HG02885 (cell line): ENCODE measurements around the gene ARMC9.
"Not testable (repeated sequence)": the region's sequence is repeated elsewhere in the genome, so short reads cannot be mapped to it uniquely, and the experiment has no call there.

Source experiments
- ATAC-seq: cut with Tn5 transposase; IDR thresholded peaks from one replicate; pipeline ENCODE4 v1.9.1; 2021; ENCODE audit warnings: mild to moderate bottlenecking; ENCODE audit not compliant: unreplicated experiment, poor library complexity

Gene ARMC9

DNA sequence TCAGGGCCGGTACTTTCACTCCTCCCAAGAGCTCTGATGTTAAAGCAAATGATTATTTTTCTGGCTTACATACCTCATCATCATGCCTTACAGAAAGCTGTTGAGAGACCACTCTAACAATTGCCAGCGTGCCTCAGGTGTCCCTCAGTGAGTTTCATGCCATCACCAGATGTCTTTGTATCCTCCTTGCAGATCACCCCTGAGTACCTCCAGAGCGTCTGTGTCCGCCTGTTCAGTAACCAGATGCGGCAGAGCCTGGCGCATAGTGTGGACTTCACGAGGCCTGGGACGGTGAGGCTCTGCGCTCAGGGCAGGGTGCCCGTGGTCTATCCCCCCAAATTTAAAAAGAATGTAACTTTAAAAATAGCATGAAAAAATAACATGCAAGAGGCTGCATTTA lies 41.3 kb downstream of the ARMC9 start:
- no peak for ATAC-seq

DNA sequence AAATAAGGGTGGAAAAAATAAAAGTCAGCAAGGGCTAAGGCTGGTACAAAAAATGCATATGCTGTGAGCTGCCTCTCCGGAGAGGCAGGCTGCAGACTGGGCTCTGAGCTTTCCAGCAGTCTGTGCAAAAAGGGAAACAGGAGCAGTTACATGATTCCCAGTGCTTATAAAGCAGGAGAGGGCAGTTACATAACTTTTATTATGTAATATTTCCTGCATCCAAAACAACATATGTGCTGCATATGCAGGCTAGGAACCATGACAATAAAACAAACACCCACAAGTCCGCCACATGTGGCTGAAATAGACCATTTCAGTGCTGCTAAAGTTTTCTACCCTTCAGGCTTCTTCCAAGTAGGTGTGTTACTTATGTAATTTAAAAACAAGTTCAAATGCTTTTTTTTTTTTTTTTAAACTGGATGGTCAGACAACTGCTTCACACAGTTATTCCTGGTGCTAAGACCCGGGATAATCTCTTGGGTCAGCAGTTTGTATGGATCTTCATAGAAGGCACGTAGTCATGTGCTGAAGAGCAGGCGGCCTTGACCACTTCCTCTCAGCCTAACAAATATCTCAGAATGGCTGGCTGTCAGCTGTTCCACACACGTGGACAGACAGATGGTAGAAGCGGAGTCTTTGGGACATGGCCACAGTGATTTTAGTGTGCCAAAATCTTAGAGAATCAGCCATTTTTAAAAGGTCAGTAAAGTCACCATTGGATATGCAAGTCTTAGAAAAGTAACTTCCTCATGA lies 43.5 kb downstream of the ARMC9 start:
- no peak for ATAC-seq

DNA sequence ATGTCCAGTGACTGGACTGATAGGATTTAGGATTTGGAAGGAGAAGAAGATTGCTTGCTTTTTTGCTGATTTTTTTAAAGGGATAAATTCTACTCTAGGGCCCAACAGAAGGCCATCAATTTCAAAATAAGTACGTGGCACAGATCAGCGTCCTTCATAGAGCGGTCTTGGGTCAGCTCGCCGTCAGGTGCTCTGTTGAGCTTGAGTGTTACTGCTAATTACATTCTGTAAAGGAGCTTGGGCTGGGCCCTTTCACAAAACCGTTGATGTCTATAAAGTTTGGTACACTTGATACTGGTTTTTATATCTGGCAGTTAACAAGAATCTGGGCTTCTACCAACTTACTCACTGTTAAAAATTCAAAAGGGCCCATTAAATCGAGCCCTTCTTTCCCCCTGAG lies 45.4 kb downstream of the ARMC9 start:
- ATAC-seq, result no peak

DNA sequence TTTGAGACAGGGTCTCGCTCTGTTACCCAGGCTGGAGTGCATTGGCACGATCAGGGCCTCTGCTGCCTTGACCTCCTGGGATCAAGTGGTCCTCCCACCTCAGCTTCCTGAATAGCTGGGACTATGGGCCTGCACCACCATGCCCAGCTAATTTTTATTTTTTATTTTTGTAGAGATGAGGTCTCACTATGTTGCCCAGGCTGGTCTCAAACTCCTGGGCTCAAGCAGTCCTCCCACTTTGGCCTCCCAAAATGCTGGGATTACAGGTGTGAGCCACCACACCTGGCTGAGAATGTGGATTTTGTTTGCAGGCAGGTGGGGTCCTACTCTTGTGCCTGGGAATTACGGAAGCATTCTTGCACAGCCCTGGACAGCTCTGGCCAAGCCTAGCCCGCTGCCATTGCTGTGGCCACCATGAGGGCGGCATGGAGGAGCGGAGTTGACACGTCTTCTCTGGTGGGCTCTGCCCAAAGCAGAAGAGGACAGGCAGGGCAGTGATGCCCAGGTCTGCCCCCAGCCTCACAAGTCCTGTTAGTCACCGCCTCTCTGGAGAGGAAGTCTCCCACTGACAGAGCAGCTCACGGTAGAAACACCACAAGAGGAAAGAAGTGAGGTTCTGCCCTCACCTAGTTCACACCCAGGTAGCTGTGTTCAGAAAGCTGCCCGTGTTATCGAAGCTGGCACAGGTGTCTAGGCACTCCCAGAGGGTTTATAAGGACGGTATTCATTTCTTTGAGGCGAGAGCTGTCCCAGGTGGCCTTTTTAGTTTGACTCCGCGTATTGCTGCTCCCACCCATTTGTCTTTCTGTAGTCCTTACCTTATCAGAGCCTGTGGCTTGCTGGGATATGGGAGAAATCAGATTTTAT lies 46.2 kb downstream of the ARMC9 start:
- ATAC-seq, result no peak

DNA sequence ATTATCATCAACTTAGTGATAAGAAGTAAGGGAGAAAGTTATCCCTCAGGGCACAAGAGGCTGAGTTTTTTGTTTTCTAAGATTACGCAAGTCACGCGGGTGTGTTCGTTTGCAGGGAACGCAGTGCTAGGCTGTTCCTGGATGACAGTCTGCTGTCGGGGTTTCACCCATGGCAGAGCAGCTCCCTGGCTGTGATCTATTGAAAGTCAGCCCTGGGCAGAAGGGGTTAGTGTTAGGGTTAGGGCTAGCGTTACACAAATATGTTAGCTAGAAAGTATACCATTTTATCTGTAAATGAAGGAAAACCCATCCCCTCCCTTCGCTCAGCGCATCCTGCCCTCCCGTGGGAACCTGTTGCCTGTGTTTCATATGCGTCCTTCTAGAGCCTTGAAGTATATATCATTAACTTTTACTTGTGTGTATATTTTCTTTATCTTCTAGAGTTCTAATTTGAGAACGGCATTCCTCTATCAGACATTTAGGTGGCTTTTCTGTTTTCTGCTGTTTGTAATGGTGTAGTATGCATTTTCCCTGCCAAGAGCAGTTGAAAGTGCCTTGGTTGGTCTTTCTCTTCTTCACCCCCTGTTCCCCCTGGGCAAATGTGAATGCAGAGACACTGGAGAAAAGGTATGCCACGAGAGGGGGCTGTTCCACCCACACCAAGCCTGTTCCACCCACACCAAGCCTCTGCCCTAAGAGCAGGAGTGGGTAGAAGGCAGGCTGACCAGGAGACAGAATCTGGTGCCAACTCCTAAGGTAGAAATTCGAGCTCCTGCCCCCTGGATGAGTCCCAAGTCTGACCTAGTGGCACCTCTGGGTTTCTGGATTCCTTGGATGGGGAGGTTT lies 47.0 kb downstream of the ARMC9 start:
- no peak for ATAC-seq

DNA sequence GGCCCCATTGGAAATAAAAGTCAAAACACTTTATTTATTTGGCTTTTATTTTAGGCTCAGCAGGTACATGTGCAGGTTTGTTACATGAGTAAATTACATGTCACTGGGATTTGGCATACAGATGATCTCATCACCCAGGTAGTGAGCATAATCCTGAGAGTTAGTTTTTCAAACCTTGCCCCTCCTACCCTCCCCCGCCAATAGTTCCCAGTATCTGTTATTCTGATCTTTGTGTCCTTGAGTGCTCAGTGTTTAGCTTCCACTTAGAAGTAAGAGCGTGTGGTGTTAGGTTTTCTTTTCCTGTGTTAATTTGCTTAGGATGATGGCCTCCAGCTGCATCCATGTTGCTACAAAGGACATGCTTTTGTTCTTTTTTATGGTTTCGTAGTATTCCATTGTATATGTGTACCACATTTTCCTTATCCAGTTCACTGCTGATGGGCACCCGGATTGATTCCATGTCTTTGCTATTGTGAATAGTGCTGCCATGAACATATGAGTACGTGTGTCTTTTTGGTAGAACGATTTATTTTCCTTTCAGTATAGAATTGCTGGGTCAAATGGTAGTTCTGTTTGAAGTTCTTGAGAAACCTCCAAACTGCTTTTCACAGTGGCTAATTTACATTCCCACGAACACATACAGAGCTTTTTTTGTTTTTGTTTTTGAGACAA lies 47.9 kb downstream of the ARMC9 start:
- ATAC-seq, result no peak

DNA sequence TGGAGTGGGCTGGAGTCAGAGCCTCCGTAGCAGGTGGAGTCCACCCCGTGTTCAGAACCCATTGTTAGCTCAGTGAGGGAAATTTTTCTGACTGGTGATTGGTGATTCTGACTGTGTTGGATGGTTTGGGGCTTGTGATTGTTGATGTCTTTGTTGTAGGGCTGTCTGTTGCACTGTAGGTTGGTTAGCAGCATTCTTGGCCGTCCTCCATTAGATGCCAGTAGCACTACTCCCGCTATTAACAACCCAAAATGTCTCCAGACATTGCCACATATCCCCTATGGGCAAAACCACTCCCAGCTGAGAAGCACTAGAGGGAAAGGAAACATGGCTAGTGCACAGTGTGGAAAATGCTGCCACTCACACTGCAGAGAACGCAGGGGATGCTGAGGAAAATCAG lies 51.7 kb downstream of the ARMC9 start:
- ATAC-seq, result no peak

DNA sequence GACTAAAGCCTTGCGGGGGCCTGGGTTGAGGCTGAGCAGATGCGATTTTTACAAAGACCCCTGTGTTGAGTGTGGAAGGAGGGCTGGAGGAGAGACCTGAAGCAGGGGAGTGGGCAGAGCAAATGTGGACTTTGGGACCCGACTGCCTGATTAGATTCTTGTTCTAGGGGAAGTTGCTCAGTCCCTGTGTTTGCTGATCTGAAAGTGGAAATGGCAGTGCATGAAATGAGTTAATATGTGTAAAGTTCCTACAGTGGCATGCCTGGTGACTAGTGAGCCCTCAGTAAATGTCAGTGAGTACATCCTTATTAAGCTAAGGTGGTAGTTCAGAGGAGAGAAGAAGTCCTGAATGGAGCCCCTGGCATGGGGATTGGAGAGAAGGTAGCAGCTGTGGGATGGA lies 52.3 kb downstream of the ARMC9 start:
- ATAC-seq, result no peak

DNA sequence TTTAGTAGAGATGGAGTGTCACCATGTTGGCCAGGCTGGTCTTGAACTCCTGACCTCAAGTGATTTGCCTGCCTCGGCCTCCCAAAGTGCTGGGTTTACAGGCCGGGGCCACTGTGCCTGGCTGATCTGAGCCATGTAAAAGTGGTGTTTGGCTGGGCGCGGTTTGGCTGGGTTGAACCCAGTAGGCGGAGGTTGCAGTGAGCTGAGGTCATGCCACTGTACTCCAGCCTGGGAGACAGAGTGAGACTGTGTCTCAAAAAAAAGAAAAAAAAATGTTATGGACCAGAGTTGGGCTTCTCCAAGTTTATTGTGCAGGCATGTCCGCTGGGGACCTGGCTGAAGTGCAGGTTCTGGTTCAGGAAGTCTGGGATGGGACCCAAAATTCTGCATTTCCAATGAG lies 54.9 kb downstream of the ARMC9 start:
- ATAC-seq, result not testable (repeated sequence)

DNA sequence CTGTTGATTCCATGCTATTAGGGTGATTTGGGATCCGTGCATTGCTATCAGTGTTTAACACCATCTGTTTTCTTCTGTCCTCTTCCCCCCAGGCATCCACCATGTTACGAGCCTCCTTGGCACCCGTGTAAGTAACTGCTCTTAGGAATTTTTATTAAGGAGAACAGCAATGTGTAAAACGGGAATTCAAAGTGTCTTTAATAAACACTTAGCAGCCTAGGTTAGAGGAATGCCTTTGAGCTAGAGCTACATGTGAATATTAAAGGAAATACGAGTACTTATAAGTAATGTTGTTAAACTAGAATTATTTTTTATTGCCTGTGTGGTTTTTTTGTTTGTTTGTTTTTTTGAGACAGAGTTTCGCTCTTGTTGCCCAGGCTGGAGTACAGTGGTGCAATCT lies 58.1 kb downstream of the ARMC9 start:
- ATAC-seq, result no peak

DNA sequence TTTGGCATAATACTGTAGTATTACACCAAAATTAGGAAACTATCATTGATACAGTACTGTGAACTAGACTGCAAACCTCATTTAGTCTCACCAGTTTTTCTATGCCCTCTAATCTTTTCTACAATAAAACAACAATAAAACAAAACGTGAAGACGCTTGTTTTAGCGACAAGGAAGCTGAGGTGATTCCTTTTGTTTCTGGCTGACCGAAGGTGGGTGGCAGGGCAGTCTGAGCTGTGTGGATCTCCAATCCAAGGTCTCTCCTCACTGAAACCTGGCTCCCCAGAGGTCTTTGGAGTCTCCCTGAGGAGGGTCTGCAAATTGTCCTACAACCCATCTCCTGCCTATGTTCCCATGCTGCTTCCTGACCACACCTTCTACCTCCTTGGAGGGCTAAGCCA lies 59.3 kb downstream of the ARMC9 start:
- no peak for ATAC-seq

DNA sequence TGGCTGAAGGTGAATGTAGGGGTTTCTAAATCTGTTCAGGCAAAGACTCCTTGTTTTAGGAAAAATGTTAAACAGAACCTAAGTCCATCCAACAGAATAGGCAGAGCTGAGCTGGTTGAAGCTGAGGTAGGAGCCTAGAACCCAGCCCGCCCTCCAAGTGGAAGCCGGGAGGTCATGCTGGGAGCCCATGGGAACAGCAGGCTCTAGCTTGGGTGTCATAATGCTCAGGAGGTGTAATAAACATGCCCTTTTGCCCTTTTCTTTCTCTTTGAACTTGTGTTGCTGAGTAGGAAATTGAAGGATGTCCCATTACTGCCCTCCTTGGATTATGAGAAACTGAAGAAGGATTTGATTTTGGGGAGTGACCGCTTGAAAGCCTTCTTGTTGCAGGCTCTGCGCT lies 60.3 kb downstream of the ARMC9 start:
- no peak for ATAC-seq

DNA sequence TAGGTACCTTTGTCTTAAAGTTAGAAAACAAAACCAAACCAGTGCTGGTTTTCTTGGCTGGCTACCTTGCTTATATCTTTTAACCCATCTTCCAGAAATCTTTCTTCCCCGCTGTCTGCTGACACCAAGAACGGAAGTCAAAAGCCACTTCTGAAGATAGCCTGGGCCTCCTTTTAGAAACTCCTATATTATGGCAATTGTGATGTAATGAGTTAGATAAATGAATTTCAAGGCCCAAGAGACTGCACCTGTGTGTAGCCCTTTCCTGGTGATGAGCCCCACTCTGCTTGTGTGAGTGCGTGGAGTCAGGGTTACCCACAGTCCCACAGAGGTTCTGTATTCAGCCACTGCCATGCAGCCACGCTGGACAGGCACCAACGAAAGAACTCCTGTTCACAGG lies 60.7 kb downstream of the ARMC9 start:
- no peak for ATAC-seq

DNA sequence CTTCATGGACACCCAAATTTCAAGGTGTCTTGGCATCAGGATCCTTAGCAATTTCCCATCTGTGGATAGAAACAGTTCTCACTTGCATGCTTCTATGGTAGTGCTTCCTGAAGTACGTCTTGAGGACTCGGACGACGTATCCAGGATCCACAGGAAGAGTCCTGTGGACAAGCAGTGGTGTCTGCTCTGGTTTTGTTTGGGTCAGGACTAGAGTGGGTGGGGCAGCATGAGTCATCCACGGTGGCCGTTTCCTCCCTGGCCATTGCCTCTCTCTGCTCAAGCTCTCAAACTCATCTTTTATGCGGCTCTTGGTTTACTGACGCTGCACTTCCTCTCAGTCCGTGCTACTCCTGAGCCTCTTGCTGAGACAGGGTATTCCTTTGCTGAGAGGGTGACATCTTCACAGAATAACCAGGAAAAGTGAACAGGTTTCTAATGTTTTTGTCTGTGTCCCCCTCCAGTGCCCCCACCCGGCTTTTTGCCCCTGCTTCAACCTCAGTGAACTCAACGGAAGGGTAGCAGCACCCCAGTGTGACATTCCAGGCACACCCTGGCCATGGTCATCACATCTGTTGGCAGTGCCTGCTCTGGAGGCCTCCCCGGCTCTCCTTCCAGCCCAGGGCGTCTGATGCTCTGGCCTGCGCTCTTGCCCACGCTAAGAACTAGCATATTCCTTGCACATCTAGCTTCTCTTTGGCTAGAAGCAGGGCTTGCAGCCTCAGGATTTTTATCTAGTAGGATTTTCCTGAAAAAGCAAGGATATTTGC lies 62.2 kb downstream of the ARMC9 start:
- ATAC-seq, result no peak

DNA sequence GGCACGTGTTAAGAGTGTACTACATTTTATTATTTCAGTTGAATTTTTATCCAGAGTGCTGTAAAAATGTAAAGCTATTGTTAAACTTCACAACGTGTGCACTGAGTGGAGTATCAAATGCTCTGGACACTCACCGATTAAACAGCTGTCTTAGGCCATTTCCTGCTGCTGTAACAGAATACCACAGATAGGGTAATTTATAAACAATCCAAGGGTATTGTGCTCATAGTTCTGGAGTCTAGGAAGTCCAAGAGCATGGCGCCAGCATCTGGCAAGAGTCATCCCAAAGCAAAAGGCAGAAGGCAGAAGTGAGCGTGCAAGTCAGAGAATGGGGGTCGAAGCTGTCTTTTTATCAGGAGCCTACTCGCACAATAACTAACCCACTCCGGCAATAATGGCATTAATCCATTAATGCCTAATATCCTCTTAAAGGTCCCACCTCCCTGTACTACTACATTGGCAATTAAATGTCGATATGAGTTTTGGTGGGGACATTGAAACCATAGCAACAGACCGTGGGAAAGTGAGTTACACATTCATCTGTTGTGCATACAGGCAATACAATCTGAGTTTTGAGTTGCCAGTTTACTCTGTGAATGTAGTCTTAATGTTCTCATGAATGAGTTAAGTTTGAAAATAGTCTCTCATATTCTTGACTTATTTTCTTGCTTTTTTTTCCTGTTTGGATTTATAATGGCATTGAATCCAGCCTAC lies 64.8 kb downstream of the ARMC9 start:
- no peak for ATAC-seq

DNA sequence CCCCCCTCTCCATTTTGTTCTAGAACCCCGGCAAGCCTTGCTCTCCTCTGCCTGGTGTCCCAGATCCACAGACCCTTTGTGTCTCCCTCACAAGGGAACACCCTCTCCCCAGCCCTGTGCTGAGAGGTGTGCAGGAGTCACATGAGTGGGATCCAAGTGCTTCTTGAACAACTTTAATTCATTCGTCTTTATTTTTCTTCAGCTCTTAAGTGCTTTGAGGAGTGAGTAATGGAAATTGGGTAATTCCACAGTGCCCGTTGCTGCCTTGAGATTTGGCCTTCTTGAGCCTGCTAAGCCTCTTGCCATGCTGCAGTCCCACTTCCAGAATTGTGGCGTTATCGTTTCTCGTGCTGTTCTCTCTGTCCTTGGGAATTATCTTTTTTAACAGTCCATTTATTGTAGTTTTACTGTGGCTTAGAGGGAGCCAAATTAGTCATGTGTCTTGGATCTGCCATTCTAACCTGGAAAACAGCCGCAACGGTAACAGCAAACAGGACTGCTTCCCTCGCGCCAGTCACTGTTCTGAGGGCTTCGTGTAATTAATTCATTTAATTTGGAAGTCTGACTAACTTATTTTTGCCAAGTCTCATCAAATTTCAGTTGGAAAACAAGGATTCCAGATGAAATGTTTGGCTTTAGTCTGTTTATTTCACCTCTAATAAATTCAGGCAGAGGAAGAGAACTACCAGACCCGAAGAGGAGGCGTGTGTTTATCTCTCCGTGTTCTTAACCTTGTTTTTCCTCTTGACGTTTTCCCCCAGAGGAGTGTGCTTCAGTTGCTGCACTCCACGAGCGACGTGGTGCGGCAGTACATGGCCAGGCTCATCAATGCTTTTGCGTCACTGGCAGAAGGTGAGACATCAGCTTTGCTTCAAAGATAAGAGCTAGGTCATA lies 72.0 kb downstream of the ARMC9 start:
- no peak for ATAC-seq

DNA sequence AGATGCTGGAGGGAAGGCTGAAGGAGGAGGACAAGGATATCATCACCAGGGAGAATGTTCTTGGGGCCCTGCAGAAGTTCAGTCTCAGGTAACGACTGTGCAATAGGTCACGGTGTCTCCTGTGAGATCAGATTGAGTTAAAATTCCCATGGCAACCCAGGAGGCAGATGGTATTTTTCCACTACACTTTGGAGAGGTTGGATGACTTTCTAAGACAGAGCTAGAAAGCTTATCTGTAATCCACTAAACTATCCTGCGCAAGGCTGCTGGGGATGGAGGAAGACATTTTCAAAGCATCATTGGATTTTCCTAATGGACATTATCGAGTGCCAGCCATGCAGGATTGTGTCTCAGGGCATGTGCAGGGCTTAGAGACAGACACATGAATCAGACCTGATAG lies 74.6 kb downstream of the ARMC9 start:
- no peak for ATAC-seq

DNA sequence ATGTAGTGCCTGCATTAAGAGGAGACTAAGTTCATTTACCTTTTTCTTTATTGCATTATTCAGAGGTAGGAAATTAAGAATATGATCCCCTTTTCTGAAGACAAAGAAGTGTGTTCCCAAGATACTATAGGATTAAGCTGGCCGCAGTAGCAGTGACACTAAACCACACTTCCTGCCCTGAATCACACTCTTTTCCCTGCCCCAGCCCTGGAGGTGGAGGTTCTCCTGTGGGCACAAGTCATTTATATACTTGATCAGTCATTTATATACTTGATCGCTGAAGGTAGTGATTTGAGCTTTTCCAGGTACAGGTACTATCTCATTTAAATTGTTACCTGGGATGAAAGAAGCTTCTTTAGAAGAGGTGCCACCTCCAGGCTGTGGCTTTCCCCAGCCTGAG lies 78.6 kb downstream of the ARMC9 start:
- no peak for ATAC-seq
